ENCODE results near the gene MAGIX. TPM values are rescaled to one million over a fixed set of nuclear protein-coding genes. Genes with fewer than 3 reads are reported as not detected.
"Not testable (repeated sequence)": the region's sequence is repeated elsewhere in the genome, so short reads cannot be mapped to it uniquely, and the experiment has no call there.

The MAGIX gene
- 0.59 TPM for polyA plus RNA-seq (2013, experiment 1 of 2; ENCODE audit: insufficient read length)
- 0.45 TPM for polyA plus RNA-seq (2013, experiment 2 of 2; ENCODE audit: insufficient read length)

DNA sequence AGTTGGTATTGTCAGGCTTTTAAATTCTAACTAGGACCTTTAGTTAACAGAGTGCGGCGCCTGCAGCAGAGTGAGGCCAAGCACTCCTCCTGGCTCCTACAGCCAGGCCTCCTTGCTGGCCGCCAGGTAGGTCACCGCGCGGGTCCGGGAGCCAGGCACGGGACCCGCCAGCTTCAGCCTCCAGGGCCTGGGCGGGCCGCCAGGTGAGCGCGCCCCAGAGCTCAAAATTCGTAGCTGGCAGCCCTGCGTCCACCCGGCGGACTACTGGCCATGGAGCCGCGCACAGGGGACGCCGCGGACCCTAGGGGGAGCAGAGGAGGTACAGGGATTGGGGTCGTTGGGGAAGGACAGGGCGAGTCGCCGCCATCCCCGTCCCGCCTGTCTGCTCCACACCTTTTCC, at the start of gene MAGIX:
Gene MAGIX (plus strand): TSS at position 139 of the 400 bp plus-strand sequence. CDS start 132 bp downstream, at position 271.
- no peak for DNase-seq

DNA sequence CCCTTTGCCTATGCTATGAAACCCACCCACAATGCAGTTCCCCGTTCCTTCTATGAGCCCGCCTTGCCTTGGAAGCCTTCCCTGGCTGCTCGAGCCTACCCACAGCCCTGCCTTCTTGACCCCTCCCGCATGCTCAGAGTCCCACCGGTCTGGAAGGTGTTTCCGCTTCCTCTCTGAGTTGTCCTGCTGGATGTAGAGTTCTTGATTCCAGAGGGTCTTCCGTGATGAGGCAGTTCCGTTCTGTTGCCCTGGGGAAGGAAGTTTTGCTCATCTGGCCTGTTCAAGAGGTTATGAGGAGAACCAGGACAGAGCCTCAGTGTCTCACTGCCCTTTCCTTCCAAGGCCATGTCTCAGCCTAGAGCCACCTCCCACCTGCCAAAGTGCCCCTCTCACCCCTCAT, 46.5 kb upstream of the MAGIX start:
- DNase-seq: no peak

DNA sequence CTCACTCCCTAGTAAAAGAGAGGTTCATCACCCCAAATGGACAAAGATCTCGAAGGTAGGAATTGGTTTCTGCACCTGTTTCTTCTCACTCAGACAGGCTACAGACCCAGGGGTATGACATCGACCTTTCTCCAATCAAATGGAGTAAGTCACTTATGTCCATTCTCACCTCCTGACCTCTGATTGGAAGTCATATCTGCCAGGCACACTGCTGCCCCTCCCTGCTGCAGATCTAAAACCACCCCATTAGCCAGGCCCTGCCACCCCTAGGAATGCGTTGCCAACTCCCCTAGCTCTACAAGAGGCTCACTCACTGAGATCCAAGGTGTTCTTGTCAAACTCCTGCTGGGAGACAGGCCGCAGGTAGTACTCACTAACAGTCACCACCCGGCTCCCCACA, 45.8 kb upstream of the MAGIX start:
- DNase-seq: no peak

DNA sequence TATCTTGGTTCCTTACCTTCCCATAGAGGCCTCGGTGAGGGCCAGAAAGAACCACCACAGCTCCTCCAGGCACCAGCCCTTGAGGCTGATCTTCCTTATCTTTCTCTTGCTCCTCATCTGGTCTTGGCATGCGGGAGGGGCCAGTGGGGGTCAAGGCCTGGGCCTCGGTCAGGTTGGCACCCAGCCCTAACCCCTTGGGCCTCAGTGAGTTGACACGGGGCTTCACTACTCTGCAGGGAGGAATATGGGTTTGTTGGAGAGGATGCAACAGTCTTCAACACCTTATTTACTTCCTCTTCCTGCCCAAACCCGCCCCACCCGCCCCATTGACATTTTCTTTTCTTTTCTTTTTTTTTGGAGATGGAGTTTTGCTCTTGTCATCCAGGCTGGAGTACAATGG, 45.0 kb upstream of the MAGIX start:
- DNase-seq: no peak

DNA sequence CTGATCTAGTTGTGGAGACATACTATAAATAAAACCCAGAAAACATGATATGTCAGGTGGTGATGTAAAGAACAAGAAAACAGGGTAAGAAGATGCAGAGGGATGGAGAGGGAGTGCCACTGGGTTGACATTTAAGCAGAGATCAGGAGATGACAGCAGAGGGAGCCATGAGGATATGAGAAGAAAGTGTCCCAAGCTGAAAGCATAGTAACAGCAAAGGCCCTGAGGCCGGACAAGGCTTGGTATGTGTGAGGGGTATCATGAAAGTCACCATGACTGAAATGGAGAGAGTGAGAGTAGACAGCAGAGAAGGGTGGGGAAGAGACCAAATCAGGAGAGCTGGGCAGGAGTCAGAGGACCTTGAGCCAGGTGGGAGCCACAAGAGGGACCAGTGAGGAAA, 42.5 kb upstream of the MAGIX start:
- no peak for DNase-seq

DNA sequence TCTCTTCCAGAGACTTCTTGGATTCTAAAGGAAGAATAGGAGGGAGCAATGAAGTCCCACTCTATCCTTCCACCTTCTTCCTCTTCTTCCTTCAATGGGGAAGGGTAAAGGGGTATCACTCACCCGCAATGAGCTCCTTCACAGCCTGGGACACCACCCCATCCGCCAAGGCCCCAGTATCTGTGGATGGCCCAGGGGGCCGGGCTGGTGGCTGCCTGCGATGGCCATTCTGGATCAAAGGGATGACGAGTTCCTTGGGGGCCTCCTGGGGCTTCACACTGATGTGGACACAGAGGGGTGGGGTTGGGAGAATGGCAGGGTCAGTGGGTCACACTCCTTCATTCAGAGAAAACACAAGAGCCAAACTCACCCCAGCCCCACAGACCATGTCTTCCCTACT, 40.1 kb upstream of the MAGIX start:
- DNase-seq: no peak

DNA sequence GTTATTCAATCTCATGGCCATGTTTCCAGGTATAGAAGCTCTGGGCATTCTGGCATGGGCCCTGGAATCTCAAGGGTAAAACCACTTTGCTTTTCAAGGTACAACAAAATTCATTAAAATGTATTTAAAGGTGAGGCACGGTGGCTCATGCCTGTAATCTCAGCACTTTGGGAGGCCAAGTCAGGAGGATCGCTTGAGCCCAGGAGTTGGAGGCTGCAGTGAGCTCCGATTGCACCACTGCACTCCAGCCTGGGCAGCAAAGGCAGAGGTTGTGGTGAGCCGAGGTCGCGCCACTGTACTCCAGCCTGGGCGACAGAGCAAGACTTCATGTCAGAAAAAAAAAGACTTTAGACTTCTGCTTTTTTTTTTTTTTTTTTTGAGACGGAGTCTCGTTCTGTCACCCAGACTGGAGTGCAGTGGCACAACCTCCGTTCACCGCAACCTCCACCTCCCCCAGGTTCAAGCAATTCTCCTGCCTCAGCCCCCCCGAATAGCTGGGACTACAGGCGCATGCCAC, 34.8 kb upstream of the MAGIX start:
- DNase-seq: not testable (repeated sequence)

DNA sequence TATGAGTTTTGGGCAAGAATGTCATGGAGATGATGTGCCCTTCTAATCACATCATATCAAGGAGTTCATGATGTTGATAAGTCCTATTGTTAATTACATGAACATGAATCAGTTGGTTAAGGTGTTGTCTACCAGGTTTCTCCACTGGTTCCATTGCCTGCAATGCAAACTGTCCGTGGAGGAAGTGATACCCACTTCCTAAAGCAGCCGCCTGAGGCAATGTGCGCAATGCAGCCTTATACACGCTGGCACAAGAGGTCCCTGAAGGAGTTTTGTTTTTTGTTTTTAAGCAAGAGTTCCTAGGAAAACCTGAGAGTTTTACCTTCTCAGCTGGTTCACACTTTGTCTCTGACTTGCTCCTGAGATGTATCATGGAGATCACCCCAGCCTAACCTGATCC, 33.1 kb upstream of the MAGIX start:
- DNase-seq: no peak

DNA sequence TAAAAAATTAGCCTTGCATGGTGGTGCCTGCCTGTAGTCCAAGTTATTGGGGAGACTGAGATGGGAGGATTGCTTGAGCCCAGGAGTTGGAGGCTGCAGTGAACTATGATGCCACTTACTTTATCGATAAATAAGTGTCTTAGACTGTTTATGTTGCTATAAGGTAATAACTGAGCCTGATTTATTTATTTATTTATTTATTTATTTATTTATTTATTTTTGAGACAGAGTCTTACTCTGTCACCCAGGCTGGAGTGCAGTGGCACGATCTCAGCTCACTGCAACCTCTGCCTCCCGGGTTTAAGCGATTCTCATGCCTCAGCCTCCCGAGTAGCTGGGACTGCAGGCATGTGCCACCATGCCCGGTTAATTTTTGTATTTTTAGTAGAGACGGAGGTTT, 30.3 kb upstream of the MAGIX start:
- DNase-seq: not testable (repeated sequence)

DNA sequence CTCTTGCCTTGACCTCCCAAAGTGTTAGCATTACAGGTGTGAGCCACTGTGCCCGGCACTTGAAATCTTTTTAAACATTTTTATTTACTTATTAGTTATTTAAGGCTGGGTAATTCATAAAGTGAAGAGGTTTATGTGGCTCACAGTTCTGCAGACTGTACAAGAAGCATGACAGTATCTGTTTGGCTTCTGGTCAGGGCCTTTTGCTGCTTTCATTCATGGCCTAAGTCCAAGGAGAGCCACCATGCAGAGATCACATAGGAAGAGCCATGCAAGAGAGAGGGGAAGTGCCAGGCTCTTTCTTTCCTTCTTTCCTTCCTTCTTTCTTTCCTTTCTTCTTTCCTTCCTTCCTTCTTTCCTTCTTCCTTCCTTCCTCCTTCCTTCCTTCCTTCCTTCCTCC, 28.8 kb upstream of the MAGIX start:
- no peak for DNase-seq

DNA sequence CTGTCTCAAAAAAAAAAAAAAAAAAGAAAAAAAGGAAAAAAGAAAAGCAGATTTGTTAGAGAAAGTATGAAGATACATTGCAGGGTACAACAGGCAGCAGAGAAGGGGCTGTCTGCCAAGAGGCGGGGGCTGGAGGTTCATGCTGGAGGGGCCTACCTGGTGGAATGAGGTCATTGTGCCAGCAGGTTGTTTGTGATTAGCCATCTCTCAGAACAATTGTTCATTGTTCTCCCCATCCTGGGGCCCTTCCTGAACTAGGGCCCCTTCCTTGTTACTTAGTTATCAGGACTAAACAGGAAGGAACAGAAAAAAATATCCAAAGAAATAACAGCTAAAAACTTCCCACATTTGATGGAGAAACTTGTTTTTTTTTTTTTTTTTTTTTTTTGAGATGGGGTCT, 25.1 kb upstream of the MAGIX start:
- DNase-seq: no peak

DNA sequence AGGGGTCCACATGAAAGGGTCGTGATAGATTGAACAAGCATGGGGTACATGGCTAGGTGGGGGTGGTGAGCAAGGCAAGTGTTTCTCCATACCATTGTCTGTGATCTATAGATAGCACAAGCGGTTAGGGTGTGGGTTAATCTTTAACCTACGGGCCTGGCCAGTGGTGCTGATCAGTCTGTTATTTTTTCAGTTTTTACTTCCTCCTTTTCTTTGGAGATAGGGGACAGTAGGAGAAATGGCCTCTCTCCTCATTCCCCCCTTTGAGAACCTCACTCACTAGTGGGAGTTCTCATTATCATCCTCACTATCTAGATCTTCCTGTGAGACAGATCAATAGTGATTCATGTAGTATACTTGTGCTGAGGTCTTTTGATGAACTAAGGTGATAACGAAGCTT, 22.8 kb upstream of the MAGIX start:
- no peak for DNase-seq

DNA sequence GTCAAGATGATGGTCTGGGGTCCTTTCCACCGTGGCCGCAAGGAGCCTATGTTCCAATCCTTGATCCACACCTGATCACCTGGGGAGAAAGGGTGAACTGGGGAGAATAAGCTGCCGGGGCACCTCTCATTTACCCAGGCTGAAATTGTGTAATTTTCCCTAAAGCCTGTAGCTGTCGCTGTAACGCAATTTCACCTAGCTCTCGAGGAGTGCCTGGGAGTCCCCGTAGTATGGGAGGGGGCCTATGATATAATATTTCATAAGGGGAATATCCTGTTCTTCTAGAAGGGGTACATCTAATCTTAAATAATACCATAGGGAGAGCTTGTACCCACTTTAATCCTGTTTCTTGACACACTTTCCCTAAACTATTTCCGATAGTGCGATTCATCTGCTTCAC, 20.3 kb upstream of the MAGIX start:
- DNase-seq: not testable (repeated sequence)

DNA sequence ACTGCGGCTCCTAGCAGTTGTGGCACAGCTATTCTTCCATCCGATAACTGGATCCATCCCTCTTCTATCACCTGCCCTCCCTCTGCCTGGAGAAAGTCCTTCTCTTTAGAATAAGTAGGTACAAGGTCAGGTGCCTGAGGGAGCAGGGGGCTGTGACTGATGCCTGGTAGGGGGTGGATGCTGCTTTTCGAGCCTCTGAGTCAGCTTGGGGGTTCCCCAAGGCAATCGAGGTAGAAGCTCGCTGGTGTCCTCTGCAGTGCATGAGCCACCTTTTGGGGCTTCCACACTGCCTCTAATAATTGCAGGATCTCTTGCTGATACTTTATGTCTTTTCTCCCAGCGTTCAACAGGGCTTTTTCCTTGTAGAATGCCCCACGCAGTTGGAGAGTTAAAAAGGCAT, 19.4 kb upstream of the MAGIX start:
- not testable (repeated sequence) for DNase-seq

DNA sequence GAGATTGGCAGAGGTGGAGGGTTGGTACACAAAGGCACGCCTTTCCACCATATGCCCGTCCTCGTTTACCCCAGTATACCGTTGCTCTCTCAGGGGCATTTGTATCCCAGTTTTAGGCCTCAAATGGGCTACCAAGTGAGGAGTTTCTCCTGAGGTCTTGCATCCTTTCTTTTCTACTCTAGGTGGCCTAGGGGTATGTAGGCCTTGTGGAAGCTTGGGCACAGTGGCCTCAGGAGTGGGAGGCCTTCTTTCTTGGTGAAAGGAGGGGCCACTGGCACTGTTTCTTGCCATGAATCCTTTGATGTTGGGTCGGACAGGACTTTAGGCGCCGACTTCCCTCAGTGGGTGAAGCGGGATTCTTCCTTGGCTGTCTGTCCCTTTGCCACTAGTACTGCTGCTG, 15.3 kb upstream of the MAGIX start:
- no peak for DNase-seq

DNA sequence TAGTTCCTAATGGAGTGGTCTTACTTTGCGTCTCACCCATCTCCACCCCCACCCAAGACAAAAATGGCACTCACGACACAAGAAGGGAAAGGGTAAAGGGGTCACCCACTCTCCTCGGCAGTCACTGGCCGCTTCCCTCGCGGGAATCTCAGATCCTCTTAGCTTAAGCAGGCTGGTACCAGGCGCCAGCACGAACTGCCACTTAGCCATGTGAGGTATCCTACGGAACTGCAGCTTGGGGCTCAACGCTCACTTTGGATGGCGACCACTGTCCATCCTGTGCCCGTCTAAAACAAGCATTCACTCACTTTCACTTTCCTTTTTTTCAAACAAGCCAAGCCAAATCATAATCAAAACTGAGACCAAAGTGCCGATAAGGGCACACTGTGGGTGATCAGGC, 14.6 kb upstream of the MAGIX start:
- DNase-seq: no peak

DNA sequence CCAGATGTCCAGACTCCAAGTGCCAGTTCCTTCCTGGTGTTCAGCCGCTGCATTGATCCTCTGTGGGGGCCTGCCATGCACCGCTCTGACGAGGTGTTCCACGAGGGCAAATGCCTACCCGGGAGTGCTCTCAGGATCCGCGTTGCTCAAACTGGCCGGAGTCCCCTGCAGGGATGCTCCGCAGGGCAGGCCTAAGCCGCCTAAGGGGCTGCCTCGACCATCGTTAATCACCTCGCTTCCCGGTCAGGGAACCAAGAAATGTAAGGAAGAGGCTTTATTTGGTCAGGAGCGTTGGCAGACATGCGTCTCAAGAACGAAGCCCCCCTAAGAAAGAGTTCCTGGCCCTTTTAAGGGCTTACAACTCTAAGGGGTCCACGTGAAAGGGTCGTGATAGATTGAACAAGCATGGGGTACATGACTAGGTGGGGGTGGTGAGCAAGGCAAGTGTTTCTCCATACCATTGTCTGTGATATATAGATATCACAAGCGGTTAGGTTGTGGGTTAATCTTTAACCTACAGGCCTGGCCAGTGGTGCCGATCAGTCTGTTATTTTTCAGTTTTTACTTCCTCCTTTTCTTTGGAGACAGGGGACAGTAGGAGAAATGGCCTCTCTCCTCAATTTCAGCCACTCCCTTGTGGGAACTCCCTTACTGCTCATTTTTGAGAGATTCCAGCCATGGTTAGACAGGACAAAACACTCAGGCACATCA, 14.0 kb upstream of the MAGIX start:
- DNase-seq: not testable (repeated sequence)

DNA sequence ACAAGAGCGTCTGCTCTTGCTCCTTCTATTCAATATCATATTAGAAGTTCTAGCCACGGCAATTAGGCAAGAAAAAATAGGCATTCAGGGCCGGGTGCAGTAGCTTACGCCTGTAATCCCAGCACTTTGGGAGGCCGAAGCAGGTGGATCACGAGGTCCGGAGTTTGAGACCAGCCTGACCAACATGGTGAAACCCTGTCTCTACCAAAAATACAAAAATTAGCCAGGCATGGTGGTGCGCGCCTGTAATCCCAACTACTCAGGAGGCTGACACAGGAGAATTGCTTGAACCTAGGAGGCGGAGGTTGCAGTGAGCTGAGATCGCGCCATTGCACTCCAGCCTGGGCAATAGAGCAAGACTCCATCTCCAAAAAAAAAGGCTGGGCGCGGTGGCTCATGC, 13.3 kb upstream of the MAGIX start:
- DNase-seq: not testable (repeated sequence)

DNA sequence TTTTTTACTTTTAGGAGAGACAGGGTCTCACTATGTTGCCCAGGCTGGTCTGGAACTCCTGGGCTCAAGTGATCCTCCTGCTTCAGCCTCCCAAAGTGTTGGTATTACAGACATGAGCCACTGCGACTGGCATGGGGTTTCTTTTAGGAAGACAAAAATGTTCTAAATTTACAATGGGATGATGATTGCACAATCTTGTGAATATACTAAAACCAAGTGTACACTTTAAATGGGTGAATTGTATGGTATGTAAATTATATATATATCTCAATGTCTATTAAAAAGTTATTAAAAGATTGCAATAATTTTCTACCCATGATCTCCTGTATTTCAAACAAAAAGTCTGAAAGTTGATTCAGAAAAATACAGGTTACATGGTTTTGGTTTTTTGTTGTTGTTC, 9.1 kb upstream of the MAGIX start:
- no peak for DNase-seq

DNA sequence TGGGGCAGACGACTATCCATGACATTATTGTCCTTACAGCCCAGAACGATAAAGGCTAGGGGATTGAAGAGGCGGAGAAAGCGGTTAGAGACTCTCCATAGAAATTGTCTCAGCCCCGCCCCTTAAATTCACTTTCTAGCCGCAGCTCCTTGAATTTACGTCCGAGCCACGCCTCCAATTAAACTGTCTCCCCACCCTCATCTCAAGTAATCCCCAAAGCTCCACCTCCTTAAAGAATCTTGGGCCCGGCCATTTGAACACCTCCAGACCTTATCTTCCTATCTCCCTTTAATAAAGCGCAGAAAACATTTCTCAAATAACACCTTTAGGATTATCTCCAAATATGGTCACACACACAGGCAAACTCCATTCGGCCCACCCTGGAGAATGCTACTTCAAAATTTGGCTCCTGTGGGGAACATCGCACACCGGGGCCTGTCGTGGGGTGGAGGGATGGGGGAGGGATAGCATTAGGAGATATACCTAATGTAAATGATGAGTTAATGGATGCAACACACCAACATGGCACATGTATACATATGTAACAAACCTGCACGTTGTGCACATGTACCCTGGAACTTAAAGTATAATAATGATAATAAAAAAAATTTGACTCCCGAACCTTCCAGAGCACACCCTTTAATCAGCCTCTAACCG, 7.2 kb upstream of the MAGIX start:
- peak; percentile 74 for DNase-seq

DNA sequence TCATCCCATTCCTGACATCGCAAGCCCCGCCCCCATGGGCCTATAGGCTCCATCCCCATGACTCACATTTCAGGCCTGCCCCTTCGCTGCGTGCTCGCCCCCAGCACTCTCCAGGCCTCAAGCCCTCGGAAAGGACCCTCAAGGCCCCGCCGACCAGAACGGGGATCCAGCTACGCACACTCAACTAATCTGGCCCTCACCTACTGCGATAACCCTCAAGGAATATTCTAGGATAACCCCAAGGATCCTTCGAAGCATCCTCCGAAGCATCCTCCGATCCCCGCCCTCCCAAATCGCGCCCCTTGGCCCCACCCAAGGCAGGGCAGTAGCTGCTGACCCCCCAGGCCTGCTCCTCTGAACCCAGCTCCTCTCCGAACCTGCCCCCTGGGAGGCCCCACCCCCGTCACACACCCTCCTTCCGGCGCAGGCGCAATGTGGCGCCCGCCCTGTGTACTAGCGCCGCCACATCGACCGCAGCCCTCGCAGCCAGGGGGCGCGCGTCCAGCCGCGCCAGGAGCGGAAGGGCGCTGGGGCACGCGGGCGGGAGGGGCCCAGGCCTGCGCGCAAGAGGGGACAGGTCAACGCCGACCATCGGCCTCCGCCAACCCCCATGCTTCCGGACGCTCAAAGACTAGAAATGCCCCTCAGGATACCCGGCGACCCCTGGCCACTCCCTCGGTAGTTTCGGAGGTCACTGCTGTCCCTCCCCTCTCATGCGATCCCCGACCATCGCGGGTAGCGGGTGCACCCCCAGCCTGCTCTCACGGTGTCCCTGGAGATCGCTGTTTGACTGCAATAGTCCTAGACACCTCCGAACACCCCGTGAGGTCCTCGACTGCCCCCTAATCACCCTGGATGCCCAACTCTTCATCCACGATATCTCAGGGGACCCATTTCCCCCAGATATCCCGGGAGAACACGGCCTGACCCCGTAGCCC, 6.4 kb upstream of the MAGIX start:
- DNase-seq: peak; percentile 92

DNA sequence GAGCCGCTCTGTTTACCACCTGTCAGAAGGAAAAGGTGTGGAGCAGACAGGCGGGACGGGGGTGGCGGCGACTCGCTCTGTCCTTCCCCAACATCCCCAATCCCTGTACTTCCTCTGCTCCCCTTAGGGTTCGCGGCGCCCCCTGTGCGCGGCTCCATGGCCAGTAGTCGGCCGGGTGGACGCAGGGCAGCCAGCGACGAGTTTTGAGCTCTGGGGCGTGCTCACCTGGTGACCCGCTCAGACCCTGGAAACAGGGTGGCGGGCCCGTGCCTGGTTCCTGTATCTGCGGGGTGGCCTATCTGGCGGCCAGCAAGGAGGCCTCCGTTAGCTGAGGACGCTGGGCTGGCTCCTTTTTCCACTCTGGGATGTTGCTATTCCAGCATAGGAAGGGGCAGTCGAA, 5.4 kb upstream of the MAGIX start:
- DNase-seq: no peak

DNA sequence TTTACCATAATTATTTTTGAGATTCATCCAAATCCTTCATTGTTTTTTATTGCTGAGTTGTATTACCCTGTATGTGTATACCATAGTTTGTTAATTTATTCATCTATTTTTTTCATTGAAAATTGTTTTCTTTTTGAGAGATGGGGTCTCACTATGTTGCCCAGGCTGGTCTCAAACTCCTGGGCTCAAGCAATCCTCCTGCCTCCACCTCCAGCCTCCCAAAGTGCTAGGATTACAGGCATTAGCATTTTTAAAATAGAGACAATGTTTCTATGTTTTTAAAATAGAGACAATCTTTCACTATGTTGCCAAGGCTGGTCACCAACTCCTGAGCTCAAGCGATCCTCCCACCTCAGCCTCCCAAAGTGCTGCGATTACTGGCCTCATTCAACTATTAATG, 1.6 kb upstream of the MAGIX start:
- DNase-seq: no peak
